ENCODE data around the gene PRKN. TPM values are rescaled to one million over a fixed set of nuclear protein-coding genes. Genes with fewer than 3 reads are reported as not detected.
"Not testable (repeated sequence)": the region's sequence is repeated elsewhere in the genome, so short reads cannot be mapped to it uniquely, and the experiment has no call there.

Gene PRKN
- total and polyA plus RNA-seq, 9 of the 15 experiments (the other 6 are each of a cell fraction or from before 2014, with no cell fraction given) = 0.03 to 0.96 (median 0.15) TPM; not detected in 2

- H3K4me2 ChIP-seq (ENCODE audit: insufficient read depth, low read length) = no peak overlapping the region
- ATAC-seq (no peak), FAIRE-seq (no peak), DNase-seq (ENCODE audit: extremely low read depth in 1 of 4, low spot score in 3 of 4) (no peak)
- H3K36me3 ChIP-seq (ENCODE audit: control insufficient read depth, insufficient read depth, low read length) = no peaks in the 10 kb centered on the region
- no peak overlapping the region for H3K27ac ChIP-seq (ENCODE audit: extremely low read depth, low read depth, low read length)
- no peaks in the 10 kb centered on the region for H3K79me2 ChIP-seq (ENCODE audit: control insufficient read depth, insufficient read depth, low read length)
- ChIA-PET POLR2A (no interaction called here), CTCF (ENCODE audit: low intra/inter-chr PET ratio) (no interaction called here)
- no peaks in the 10 kb centered on the region for H3K9me1 ChIP-seq (ENCODE audit: control insufficient read depth, insufficient read depth, low read length)
- intact Hi-C loops (cut with micrococcal nuclease) (no loop called here), in situ Hi-C loops (cut with MboI) (no loop called here)
- 0% methylated on average over 1 of the region's 1 CpG for whole genome bisulfite sequencing (ENCODE audit: insufficient coverage, low coverage, missing lambda C conversion rate)
- H3K9ac ChIP-seq (ENCODE audit: insufficient read depth in 1 of 2, low read depth in 2 of 2, low read length in 2 of 2) = no peak overlapping the region
- no peaks in the 10 kb centered on the region for H3K9me3 ChIP-seq (replicated peaks; ENCODE audit: control insufficient read depth, insufficient read depth, low read depth, low read length)
- H3K4me3 ChIP-seq = no peak overlapping the region
- no peak for TF ChIP-seq CREB3L1 (IDR thresholded peaks at IDR 0.05; ENCODE audit: borderline replicate concordance, low read depth)
- TF ChIP-seq HDAC3 (IDR thresholded peaks at IDR 0.05; ENCODE audit: borderline replicate concordance, partially characterized antibody) = no peak
- TF ChIP-seq SIX5 (IDR thresholded peaks at IDR 0.05; ENCODE audit: borderline replicate concordance in 1 of 2, insufficient read depth in 1 of 2, low read depth in 1 of 2, low read length in 2 of 2) = no peak
- TF ChIP-seq IFI16 (CRISPR knock-in tag; IDR thresholded peaks at IDR 0.05) = no peak
- TF ChIP-seq ELK3 (CRISPR knock-in tag; IDR thresholded peaks at IDR 0.05) = no peak
- no peak for TF ChIP-seq XRCC3 (IDR thresholded peaks at IDR 0.05)
- no peak for TF ChIP-seq TBP (optimal IDR thresholded peaks at IDR 0.05; ENCODE audit: low read depth, low read length)
- no peak for TF ChIP-seq ZBTB12 (CRISPR knock-in tag; IDR thresholded peaks at IDR 0.05)
- TF ChIP-seq SMAD4 (CRISPR knock-in tag; conservative IDR thresholded peaks at IDR 0.05) = no peak
- no peak for TF ChIP-seq MIER1 (IDR thresholded peaks at IDR 0.05; ENCODE audit: low read depth)
- TF ChIP-seq CREB5 (CRISPR knock-in tag; IDR thresholded peaks at IDR 0.05) = no peak
- no peak for TF ChIP-seq GTF2A2 (tag; IDR thresholded peaks at IDR 0.05)
- H2AFZ ChIP-seq (ENCODE audit: low read depth, low read length) = no peak overlapping the region
- no peaks in the 10 kb centered on the region for H3K4me1 ChIP-seq (replicated peaks in 1 of 2; ENCODE audit: control insufficient read depth in 2 of 2, insufficient read depth in 2 of 2, low read length in 2 of 2)
- no peaks in the 10 kb centered on the region for H4K20me1 ChIP-seq (replicated peaks; ENCODE audit: control insufficient read depth, insufficient read depth, low read length)
- BruUV-seq (replicated peaks) = no TSS peak
- H3K27me3 ChIP-seq (ENCODE audit: control insufficient read depth in 2 of 2, insufficient read depth in 2 of 2, low read length in 2 of 2) = no peaks in the 10 kb centered on the region
Measured at GRCh38 chr6:162679681-162680080, 47.9 kb downstream of the PRKN start.

- FAIRE-seq; H3K36me3 ChIP-seq (ENCODE audit: control insufficient read depth, insufficient read depth, low read length); H2AFZ ChIP-seq (ENCODE audit: low read depth, low read length); ATAC-seq; DNase-seq (ENCODE audit: extremely low read depth in 1 of 4, low spot score in 3 of 4); POLR2A ChIA-PET; H3K27me3 ChIP-seq (ENCODE audit: control insufficient read depth in 2 of 2, insufficient read depth in 2 of 2, low read length in 2 of 2); CTCF ChIA-PET (ENCODE audit: low intra/inter-chr PET ratio); H3K9me1 ChIP-seq (ENCODE audit: control insufficient read depth, insufficient read depth, low read length); H3K79me2 ChIP-seq (ENCODE audit: control insufficient read depth, insufficient read depth, low read length); H4K20me1 ChIP-seq (replicated peaks; ENCODE audit: control insufficient read depth, insufficient read depth, low read length); H3K9me3 ChIP-seq (replicated peaks; ENCODE audit: control insufficient read depth, insufficient read depth, low read depth, low read length); intact Hi-C loops (cut with micrococcal nuclease); H3K9ac ChIP-seq (ENCODE audit: insufficient read depth in 1 of 2, low read depth in 2 of 2, low read length in 2 of 2); in situ Hi-C loops (cut with MboI); H3K4me2 ChIP-seq (ENCODE audit: insufficient read depth, low read length); H3K4me1 ChIP-seq (replicated peaks in 1 of 2; ENCODE audit: control insufficient read depth in 2 of 2, insufficient read depth in 2 of 2, low read length in 2 of 2); H3K27ac ChIP-seq (ENCODE audit: extremely low read depth, low read depth, low read length); BruUV-seq (replicated peaks); H3K4me3 ChIP-seq: not testable (repeated sequence)
- WGBS (ENCODE audit: insufficient coverage, low coverage, missing lambda C conversion rate) = 1% methylated on average over 7 of the region's 7 CpGs
Measured at GRCh38 chr6:162678896-162679295, 48.7 kb downstream of the PRKN start.
